ENCODE data around the gene PTGR3.

Gene PTGR3, protein sequence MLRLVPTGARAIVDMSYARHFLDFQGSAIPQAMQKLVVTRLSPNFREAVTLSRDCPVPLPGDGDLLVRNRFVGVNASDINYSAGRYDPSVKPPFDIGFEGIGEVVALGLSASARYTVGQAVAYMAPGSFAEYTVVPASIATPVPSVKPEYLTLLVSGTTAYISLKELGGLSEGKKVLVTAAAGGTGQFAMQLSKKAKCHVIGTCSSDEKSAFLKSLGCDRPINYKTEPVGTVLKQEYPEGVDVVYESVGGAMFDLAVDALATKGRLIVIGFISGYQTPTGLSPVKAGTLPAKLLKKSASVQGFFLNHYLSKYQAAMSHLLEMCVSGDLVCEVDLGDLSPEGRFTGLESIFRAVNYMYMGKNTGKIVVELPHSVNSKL

DNA sequence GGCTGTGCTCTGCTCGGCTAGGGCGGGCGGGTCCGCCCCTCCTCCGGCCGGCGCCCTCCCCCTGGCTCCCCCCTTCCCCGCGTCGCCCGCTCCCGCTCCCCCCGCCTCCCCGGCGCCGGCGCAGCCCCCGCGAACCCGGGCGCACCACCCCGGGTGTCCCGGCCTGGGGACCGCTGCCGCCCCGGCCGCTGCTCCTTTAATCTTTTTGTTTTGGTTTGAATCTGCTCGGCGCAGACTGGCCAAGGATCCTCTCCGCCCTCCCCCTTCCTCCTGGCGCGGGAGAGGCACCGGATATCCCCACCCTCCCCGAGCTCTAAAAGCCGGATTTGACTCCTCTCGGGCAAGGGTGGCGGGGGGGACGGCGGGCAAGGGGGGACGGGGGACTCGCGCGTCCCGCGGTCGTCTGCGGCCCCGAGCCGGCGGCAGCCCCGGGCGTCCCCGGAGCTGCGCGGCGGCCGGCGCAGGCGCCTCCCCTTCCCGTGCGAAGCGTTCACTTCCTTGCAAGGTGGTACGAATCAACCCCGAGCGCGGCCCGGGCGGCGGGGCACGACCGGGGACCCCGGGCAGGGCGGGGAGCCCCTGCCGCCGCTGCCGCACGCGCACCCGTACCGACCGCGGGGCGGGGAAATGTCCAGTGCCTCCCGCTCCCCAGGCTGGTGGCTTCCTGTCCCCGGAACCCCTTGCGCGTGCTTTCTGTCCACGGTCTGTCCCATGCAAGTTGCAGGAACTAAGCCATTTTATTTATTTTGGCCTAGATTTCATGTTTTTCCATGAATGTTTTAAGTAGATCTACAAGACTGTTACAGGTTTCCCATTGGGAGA is at the start of gene PTGR3:
Gene PTGR3 (minus strand): TSS at position 11 of the 822 bp plus-strand sequence. CDS start 81 bp downstream, outside the sequence.
- DNase-seq (ENCODE audit: low read depth in 2 of 2): peak in 1 of 2 experiments; percentile 56

DNA sequence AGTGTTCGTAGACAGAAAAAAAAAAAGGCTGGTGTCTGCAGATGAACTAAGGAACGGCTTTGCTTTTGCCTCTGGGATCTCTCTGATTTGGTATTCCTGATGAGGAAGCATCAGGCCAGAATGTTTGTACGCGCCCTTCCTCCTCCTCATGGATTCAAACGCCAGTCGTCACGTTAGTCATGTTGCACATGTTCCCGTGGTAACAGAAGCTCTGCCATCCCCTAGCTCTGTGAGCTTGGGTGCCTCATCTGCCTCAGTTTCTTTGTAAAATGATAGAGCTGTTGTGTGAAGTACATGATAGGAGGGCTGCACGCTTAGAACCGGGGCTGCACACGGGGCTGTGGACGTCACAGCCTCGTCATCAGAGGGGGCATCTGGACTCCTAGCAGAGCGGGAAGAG is 48.7 kb upstream of the PTGR3 start:
- no peak for DNase-seq (ENCODE audit: low read depth in 2 of 2)

DNA sequence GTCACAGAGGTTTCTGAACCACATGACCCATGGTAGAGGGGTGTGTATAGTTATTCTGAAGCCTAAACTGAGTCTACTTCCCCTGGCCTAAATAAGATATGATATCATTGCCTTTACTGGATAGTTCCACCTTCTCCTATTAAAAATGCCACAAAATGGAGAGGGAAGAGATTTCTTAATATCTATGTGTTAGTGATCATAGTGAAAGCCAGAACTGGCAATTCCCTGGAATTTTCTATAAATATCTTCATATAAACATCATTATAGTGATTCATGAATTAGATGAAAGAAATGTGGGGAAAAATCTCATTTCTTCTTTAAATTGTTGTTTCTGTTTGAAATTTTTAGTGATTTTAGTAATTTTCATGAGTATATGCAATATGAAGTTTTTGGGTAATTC is 47.4 kb upstream of the PTGR3 start:
- no peak for DNase-seq (ENCODE audit: low read depth in 2 of 2)

GRCh38 chr18:75255094-75255493 is 46.2 kb upstream of the PTGR3 start:
- DNase-seq (ENCODE audit: low read depth in 2 of 2): no peak

DNA sequence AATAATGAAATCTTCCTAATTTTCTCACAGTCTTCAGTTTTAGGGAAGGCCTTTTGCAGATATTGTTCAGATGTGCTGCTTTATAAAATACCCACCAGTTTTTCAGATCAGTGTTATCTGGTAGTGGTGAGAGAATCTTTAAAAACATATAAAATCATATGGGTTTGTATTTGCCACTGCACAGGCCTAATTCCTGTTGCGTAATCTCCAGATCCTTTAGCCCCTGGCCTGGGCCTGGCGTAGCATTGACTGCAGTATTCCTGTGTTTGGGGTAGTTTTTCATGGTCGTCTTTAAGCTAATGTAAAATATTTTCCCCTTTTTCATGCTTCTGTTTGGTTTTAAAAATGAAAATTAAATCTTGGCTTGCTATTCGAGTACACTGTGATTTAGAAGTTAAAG is 44.8 kb upstream of the PTGR3 start:
- DNase-seq (ENCODE audit: low read depth in 2 of 2): no peak

- no peak for DNase-seq (ENCODE audit: low read depth in 2 of 2)
These were observed 44.1 kb upstream of the PTGR3 start for GRCh38 chr18:75253043-75253442.

GRCh38 chr18:75252136-75252535 is 43.2 kb upstream of the PTGR3 start:
- no peak for DNase-seq (ENCODE audit: low read depth in 2 of 2)

DNA sequence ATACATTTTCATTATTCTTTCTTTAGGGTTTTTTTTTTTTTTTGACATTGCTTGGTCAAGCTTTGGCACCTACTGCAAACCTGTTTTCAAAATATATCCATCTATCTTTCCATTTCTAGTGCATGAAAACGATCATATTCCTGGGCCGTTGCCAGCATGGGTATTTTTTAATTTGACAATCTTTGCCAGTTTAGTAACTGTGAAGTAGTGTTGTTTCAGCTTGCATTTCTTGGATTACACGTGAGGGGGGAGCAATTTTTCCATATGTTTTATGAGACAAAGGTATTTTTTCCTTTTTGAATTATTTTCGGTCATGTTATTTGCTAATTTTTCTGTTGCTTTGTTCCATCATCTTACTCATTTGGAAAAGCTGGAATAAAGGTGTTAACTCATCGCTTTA is 42.5 kb upstream of the PTGR3 start:
- no peak for DNase-seq (ENCODE audit: low read depth in 2 of 2)

DNA sequence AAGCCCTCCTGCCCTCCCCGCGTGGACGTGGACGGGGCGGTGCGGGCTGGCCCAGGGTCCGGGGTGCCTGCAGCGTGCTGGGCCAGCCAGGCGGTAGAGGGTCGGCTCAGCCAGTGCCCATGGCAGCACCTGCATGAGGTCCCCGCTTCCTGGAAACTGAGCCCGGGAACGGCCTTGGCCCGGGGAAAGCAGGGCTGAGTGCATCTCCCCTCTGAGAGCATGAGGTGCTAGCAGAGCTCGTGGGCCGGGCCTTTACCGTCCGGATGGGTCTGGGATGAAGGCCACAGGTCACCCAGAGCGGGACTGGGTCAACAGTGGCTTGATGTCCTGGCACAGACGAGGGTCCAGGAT is 41.5 kb upstream of the PTGR3 start:
- no peak for DNase-seq (ENCODE audit: low read depth in 2 of 2)

DNA sequence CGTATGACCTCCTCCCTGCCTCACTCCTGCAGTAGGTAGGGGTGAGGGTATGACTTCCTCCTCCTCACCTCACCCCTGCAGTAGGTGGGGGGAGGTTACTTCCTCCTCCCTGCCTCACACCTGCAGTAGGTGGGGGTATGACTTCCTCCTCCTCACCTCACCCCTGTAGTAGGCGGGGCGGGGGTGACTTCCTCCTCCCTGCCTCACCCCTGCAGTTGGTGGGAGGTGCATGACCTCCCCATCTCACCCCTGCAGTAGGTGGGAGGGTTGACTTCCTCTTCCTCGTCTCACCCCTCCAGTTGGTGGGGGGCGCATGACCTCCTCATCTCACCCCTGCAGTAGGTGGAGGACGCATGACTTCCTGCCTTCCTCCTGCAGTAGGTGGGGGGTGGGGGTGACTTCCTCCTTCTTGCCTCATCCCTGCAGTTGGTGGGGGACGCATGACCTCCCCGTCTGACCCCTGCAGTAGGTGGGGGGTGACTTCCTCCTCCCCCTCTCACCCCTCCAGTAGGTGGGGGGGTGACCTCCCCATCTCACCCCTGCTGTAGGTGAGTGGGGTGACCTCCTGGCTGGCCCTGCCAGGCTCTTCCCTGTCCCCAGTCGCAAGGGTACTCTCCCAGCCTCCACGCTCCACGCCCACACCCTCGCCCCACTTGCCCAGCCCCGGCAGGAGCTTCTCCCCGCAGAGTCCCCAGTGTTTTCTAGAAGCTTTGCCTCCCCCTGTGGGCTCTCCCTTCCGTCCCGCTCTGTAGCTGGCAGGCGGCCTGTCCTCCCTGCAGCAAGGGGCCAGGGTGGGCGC is 40.9 kb upstream of the PTGR3 start:
- DNase-seq (ENCODE audit: low read depth in 2 of 2): no peak

DNA sequence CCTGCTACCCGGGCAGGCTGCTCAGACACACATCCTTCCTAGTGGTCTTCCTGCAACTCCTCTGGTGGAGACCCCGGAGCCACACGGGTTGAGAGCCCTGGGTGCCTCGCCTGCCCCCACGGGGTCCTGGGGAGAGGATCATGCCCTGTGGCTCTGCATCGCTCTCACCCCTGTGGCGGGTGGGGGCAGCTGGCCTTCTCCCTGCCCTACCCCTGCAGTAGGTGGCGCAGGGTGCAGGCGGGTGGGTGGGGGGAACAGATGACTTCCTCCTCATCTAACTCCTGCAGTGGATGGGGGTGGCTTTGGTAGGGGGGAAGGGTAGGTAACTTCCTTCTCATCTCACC is 40.2 kb upstream of the PTGR3 start:
- DNase-seq (ENCODE audit: low read depth in 2 of 2): no peak

- DNase-seq (ENCODE audit: low read depth in 2 of 2): no peak
These were observed 39.7 kb upstream of the PTGR3 start for GRCh38 chr18:75248426-75249174.

GRCh38 chr18:75247611-75248421 is 38.9 kb upstream of the PTGR3 start:
- peak; percentile 36 to 38 for DNase-seq (ENCODE audit: low read depth in 2 of 2)

GRCh38 chr18:75246721-75247610 is 38.0 kb upstream of the PTGR3 start:
- peak; percentile 50 to 55 for DNase-seq (ENCODE audit: low read depth in 2 of 2)

DNA sequence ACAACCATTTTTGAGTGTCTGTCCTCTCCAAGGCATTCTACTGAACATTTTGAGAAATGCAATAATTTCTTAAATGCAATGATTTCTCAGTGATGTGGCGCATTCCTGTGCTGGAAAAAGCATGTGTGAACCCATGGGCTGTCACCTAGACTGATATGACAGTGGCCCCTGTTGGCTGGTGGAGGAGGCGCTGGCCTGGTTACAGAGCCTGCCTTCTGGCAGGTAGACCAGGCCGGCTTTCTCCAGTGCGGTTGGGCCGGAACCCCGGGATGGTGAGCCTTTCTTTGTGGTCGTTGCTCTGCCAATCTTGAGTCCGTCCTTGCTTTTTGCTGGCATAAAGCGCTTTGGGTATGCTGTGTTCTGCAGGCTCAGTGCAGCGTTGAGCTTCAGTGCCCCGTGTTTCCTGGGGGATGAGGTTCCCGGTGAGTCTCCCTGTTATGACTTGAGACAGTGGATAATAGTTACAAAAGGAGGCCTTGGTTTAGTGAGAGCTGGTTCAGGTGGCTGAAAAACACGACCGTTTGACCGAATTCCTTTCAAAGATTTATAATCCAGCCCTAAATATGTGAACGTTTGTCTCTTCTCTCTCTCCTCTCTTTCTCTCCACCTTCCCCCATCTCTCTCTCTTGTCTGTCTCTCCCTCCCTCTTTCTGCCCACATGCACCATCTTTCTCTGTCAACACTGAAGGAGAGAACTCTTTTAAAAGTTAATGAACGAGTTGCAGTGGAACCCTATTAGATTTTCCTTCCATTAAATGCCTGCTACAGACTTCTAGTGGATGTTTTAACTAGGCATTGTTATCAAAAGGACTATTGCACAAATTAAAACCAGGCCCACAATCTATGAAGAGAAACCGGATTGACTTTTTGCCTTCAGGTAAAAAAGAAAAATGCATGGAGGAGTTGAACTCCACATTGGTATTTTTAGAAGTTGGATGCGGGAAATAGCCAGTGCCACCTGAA is 35.7 kb upstream of the PTGR3 start:
- no peak for DNase-seq (ENCODE audit: low read depth in 2 of 2)

DNA sequence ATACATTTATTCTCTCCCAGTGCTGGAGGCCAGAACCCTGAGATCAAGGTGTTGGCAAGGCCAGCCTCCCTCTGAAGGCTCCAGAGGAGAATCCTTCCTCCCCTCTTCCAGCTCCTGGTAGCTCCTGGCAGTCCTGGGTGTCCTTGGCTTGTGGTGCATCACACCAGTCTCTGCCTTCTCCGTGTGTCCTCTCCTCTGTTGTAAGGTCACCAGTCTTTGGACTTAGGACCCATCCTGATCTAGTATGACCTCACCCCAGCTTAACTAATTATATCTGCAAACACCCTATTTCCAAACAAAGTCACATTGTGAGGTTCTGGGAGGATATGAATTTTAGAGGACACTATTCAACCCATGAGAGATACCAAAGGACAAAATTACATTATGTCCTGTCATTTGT is 32.8 kb upstream of the PTGR3 start:
- no peak for DNase-seq (ENCODE audit: low read depth in 2 of 2)

GRCh38 chr18:75240433-75240832 is 31.5 kb upstream of the PTGR3 start:
- DNase-seq (ENCODE audit: low read depth in 2 of 2): no peak

DNA sequence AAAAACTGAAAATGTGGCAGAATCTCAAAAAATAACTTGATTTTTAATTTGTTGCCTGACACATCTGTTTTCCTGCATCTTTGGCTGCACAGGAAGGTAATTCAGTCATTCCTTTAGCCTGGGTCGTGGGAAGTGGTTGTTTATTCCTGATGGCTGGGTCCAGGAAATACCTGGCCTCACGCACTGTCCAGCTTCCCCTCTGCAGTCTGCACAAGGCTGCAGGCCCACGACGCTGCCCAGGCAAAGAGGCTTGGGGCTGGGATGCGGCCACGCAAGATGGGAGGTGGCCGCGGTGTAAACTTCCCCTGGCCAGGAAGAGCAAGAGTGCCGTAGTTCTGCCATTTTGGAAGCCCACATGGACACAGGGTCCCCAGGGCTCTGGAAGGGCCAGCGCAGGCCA is 29.8 kb upstream of the PTGR3 start:
- no peak for DNase-seq (ENCODE audit: low read depth in 2 of 2)

DNA sequence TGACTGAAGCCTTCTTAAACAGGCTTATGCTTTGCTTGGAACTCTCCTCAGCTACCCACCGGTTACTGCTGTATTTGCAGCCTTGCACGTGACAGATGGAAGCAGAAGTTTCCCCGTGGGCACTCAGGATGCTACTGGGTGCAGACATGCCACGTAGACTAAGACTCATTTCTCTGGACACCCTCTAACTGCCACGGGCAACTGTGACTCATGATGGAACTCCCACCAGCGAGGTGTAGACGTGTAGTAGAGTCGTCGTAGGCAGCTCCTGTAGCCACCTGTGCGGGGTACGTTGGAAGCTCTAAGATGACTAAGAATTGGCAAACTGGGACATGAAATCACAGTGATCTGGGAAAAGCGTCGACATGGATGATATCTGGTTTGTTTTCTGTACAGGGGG is 29.2 kb upstream of the PTGR3 start:
- no peak for DNase-seq (ENCODE audit: low read depth in 2 of 2)

Data from fibroblast of skin of left quadriceps (primary cell).